IMR-90 (cell line): ENCODE measurements around the gene CNTN4. TPM values are rescaled to one million over a fixed set of nuclear protein-coding genes. Genes with fewer than 3 reads are reported as not detected.

Experiments used
- ATAC-seq: fragments of 200-7000 bp; cut with Tn5 transposase; 2 replicates; pipeline ENCODE4 v1.9.1; 2020; ENCODE audit warnings: low read depth, mild to moderate bottlenecking, moderate library complexity
- BruUV-seq: library from RNA; stranded (reverse); fragments of 400-500 nt; replicated peaks from 2 replicates; lab custom pipeline; 2021; lab: Mats Ljungman, UMichigan
- CTCF ChIA-PET: fragments of 300-600 bp; formaldehyde crosslinking; extraction: SDS; loops from one replicate; lab custom pipeline; 2021; ENCODE audit warnings: antibody characterized with exemption; lab: Yijun Ruan, JAX
- POLR2A ChIA-PET: fragments of 300-600 bp; sonication (Branson Sonifier 250); formaldehyde crosslinking; loops from one replicate; lab custom pipeline; 2022; ENCODE audit warnings: antibody characterized with exemption; ENCODE audit not compliant: unreplicated experiment; lab: Charles Lee
- DNase-seq: peaks from one replicate; pipeline ENCODE4 v3.0.0; 2013
- H2AFZ ChIP-seq: replicated peaks from 2 replicates; pipeline ENCODE3; 2013; ENCODE audit warnings: low read length, mild to moderate bottlenecking; ENCODE audit not compliant: poor library complexity
- H2AK5ac ChIP-seq: 2 replicates; pipeline ENCODE4 v1.6.1; 2013; ENCODE audit warnings: low read depth, low read length, inconsistent platforms
- H2AK9ac ChIP-seq: replicated peaks from 2 replicates; pipeline ENCODE3; 2013; ENCODE audit warnings: mild to moderate bottlenecking, low read depth, low read length, moderate library complexity; ENCODE audit not compliant: poor library complexity
- H2BK120ac ChIP-seq: 2 replicates; pipeline ENCODE4 v1.6.1; 2013; ENCODE audit warnings: low read depth, low read length, inconsistent platforms
- H2BK15ac ChIP-seq: 3 replicates; pipeline ENCODE4 v1.6.1; 2013; ENCODE audit warnings: low read depth, low read length, inconsistent platforms
- H2BK20ac ChIP-seq: 2 replicates; pipeline ENCODE4 v1.6.1; 2013; ENCODE audit warnings: low read depth, mild to moderate bottlenecking, inconsistent platforms, low read length, moderate library complexity
- H2BK5ac ChIP-seq: 2 replicates; pipeline ENCODE4 v1.6.1; 2013; ENCODE audit warnings: mild to moderate bottlenecking, low read depth, low read length, inconsistent platforms; ENCODE audit not compliant: poor library complexity, severe bottlenecking
- H3K14ac ChIP-seq: replicated peaks from 2 replicates; pipeline ENCODE4 v1.6.1; 2013; ENCODE audit warnings: low read depth, low read length, inconsistent platforms
- H3K18ac ChIP-seq: 2 replicates; pipeline ENCODE4 v1.6.1; 2013; ENCODE audit warnings: low read depth, low read length, control low read depth
- H3K23ac ChIP-seq: 2 replicates; pipeline ENCODE4 v1.6.1; 2013; ENCODE audit warnings: low read depth, low read length, inconsistent platforms
- H3K27ac ChIP-seq: 2 replicates; pipeline ENCODE4 v1.5.1; 2013; ENCODE audit warnings: mild to moderate bottlenecking, control low read depth, low read length; ENCODE audit not compliant: insufficient read depth
- H3K27me3 ChIP-seq: 2 replicates; pipeline ENCODE4 v1.6.1; 2013; ENCODE audit warnings: low read length; ENCODE audit not compliant: control insufficient read depth, insufficient read depth
- H3K36me3 ChIP-seq: 2 replicates; pipeline ENCODE4 v1.6.1; 2013; ENCODE audit warnings: low read length, mixed read lengths; ENCODE audit not compliant: control insufficient read depth, insufficient read depth
- H3K4ac ChIP-seq: 2 replicates; pipeline ENCODE4 v1.6.1; 2013; ENCODE audit warnings: low read depth, low read length, inconsistent platforms
- H3K4me1 ChIP-seq: 2 replicates; pipeline ENCODE4 v1.6.1; 2013; ENCODE audit warnings: low read length, mixed read lengths; ENCODE audit not compliant: control insufficient read depth, insufficient read depth
- H3K4me2 ChIP-seq: 2 replicates; pipeline ENCODE4 v1.6.1; 2013; ENCODE audit warnings: low read depth, mild to moderate bottlenecking, control low read depth, low read length, moderate library complexity
- H3K4me3 ChIP-seq: 2 replicates; pipeline ENCODE4 v1.5.1; 2013; ENCODE audit warnings: low read depth, mild to moderate bottlenecking, control low read depth, low read length, moderate library complexity; ENCODE audit not compliant: insufficient read depth
- H3K56ac ChIP-seq: 2 replicates; pipeline ENCODE4 v1.6.1; 2013; ENCODE audit warnings: low read length, inconsistent platforms; ENCODE audit not compliant: insufficient read depth; ENCODE audit errors: extremely low read depth
- H3K79me1 ChIP-seq, 2 experiments: 2 replicates each; pipeline ENCODE4 v1.6.1; 2013; ENCODE audit warnings: low read length in 2 of 2, inconsistent platforms in 1 of 2, low read depth in 1 of 2
- H3K9ac ChIP-seq: 2 replicates; pipeline ENCODE4 v1.6.1; 2013; ENCODE audit warnings: low read depth, low read length, control low read depth
- H3K9me1 ChIP-seq: 2 replicates; pipeline ENCODE4 v1.6.1; 2013; ENCODE audit warnings: low read length, inconsistent platforms; ENCODE audit not compliant: insufficient read depth
- H3K9me3 ChIP-seq: 2 replicates; pipeline ENCODE4 v1.6.1; 2013; ENCODE audit warnings: low read length; ENCODE audit not compliant: control insufficient read depth, insufficient read depth
- H4K20me1 ChIP-seq: 2 replicates; pipeline ENCODE4 v1.6.1; 2013; ENCODE audit warnings: low read length, inconsistent platforms; ENCODE audit not compliant: insufficient read depth
- H4K5ac ChIP-seq: 2 replicates; pipeline ENCODE4 v1.6.1; 2013; ENCODE audit warnings: mild to moderate bottlenecking, low read depth, low read length, control low read depth
- H4K8ac ChIP-seq, 2 experiments: 2 replicates each; pipeline ENCODE4 v1.6.1; 2013; ENCODE audit warnings: low read depth in 2 of 2, low read length in 2 of 2, control low read depth in 1 of 2, inconsistent platforms in 1 of 2
- H4K91ac ChIP-seq: 2 replicates; pipeline ENCODE4 v1.6.1; 2013; ENCODE audit warnings: low read depth, low read length, inconsistent platforms; ENCODE audit not compliant: insufficient read depth
- CHD1 ChIP-seq: IDR thresholded peaks from 2 replicates; pipeline ENCODE4 v1.6.1; 2012; ENCODE audit warnings: low read depth, low read length, improper control_type of control experiment
- RAD21 ChIP-seq: IDR thresholded peaks from 2 replicates; pipeline ENCODE4 v1.6.1; 2012; ENCODE audit warnings: low read length, improper control_type of control experiment
- RFX5 ChIP-seq: IDR thresholded peaks from 2 replicates; pipeline ENCODE4 v1.8.0; 2012; ENCODE audit warnings: low read depth, mild to moderate bottlenecking, low read length, moderate library complexity
- WGBS, 2 experiments: methylation state at CpG; one replicate each; pipeline versions ENCODE4 v1.1.5 to v1.1.7; 2013; ENCODE audit warnings: missing lambda C conversion rate in 2 of 2; ENCODE audit not compliant: insufficient read length in 1 of 2; ENCODE audit errors: extremely low coverage in 2 of 2; 5-methylcytosine and 5-hydroxymethylcytosine counted together
- dilution Hi-C: fragments of 300-500 bp; cut with HindIII; formaldehyde crosslinking; loops from one replicate; pipeline ENCODE4 v1.14.3; 2018; ENCODE audit warnings: low sequenced_read_pairs; ENCODE audit not compliant: unreplicated experiment
- in situ Hi-C: fragments of 300-500 bp; cut with MboI; formaldehyde crosslinking; loops from 3 replicates; pipeline ENCODE4 v1.14.3; 2019; ENCODE audit warnings: low sequenced_read_pairs, inconsistent platforms, mixed read lengths
- intact Hi-C: fragments of 100-400 bp; cut with micrococcal nuclease; formaldehyde crosslinking; loops from 2 replicates; pipeline ENCODE4 v1.10.0; 2022
- polyA plus RNA-seq, 3 experiments: library from polyadenylated mRNA; depleted of rRNA; stranded (reverse); fragments of >200 nt; gene quantifications; 2 replicates each; pipeline ENCODE4 v1.2.3, GENCODE V29; 2012; ENCODE audit warnings: low replicate concordance in 1 of 3
- total RNA-seq: library from RNA; depleted of rRNA; stranded (reverse); fragments of >200 nt; gene quantifications from 2 replicates; pipeline ENCODE4 v1.2.3, GENCODE V29; 2012
- TF ChIP-seq, protein P1 (sequence below): fragments of 150-350 bp; IDR thresholded peaks from 2 replicates; pipeline ENCODE4 v1.6.1; 2016; ENCODE audit warnings: low read depth, mild to moderate bottlenecking, low read length, moderate library complexity, borderline replicate concordance

Gene CNTN4
- total and polyA plus RNA-seq, 2 of the 4 experiments (the other 2 are of a cell fraction) = under 0.01 TPM; not detected in 1

DNA sequence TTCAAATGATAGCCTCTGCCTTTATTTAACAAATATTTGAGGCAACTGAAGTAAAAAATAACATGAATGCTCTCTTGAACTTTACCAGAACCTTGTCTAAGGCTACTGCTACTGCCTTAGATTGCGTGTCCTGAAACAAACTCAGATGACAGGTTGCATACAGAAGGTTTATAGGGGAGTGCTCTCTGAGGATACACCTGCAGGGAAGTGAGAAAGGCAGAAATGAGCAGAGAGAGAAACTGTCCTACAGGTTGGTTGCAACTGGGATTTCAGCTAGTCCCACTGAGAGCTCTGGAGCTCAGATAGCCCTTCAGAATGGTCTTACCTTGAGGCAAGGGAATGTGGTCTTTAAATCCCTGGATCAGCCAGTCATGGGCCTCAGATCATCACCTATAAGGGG, 846.0 kb downstream of the CNTN4 start:
- no peaks in the 10 kb centered on the region for H4K20me1 ChIP-seq
- no peaks in the 10 kb centered on the region for H3K4me1 ChIP-seq
- no peak for TF ChIP-seq CHD1
- no peak for TF ChIP-seq RAD21
- TF ChIP-seq RFX5 = no peak
- TF ChIP-seq, protein P1, sequence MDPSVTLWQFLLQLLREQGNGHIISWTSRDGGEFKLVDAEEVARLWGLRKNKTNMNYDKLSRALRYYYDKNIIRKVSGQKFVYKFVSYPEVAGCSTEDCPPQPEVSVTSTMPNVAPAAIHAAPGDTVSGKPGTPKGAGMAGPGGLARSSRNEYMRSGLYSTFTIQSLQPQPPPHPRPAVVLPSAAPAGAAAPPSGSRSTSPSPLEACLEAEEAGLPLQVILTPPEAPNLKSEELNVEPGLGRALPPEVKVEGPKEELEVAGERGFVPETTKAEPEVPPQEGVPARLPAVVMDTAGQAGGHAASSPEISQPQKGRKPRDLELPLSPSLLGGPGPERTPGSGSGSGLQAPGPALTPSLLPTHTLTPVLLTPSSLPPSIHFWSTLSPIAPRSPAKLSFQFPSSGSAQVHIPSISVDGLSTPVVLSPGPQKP = no peak
- DNase-seq (no peak), ATAC-seq (no peak)
- H3K9me1 ChIP-seq = no peaks in the 10 kb centered on the region
- H4K8ac ChIP-seq = no peak overlapping the region
- POLR2A ChIA-PET = no interaction called here
- peaks cover 10% of the 10 kb centered on the region for H3K9me3 ChIP-seq
- H2AFZ ChIP-seq = no peak overlapping the region
- no peak overlapping the region for H3K23ac ChIP-seq
- no peak overlapping the region for H3K4me2 ChIP-seq
- H3K14ac ChIP-seq = no peak overlapping the region
- whole genome bisulfite sequencing, 2 experiments = no CpG with 5 or more reads among the region's 1 CpG
- H4K5ac ChIP-seq = no peak overlapping the region
- H3K18ac ChIP-seq = no peak overlapping the region
- H3K27me3 ChIP-seq = no peaks in the 10 kb centered on the region
- no peak overlapping the region for H2BK20ac ChIP-seq
- H2AK5ac ChIP-seq = no peak overlapping the region
- no peak overlapping the region for H4K91ac ChIP-seq
- intact Hi-C loops (no loop called here), dilution Hi-C loops (no loop called here), in situ Hi-C loops (no loop called here)
- H3K36me3 ChIP-seq = no peaks in the 10 kb centered on the region
- no peak overlapping the region for H2AK9ac ChIP-seq
- H2BK120ac ChIP-seq = no peak overlapping the region
- no peak overlapping the region for H3K9ac ChIP-seq
- H3K79me1 ChIP-seq = no peaks in the 10 kb centered on the region
- H2BK5ac ChIP-seq = no peak overlapping the region
- H3K27ac ChIP-seq = no peak overlapping the region
- CTCF ChIA-PET = no interaction called here
- H3K56ac ChIP-seq = no peak overlapping the region
- no peak overlapping the region for H2BK15ac ChIP-seq
- BruUV-seq = no TSS peak
- H3K4ac ChIP-seq = no peak overlapping the region
- no peak overlapping the region for H3K4me3 ChIP-seq
